Activated CD4-positive, CD25-positive, alpha-beta regulatory T cell treated with anti-CD3 and anti-CD28 coated beads, Interleukin-2, amount 50 U/mL, for 16 hours (primary cell): Measurements from ENCODE around the gene NNT.
A peak's percentile ranks its signal among the peaks of the same experiment; 100 is the strongest.
"Not testable (repeated sequence)": the region's sequence is repeated elsewhere in the genome, so short reads cannot be mapped to it uniquely, and the experiment has no call there.

Experiments used
- DNase-seq: peaks from one replicate; pipeline ENCODE4 v3.0.0-alpha.2; 2020; ENCODE audit warnings: low read depth, low spot score

The NNT gene

GRCh38 chr5:43602461-43603343 is at the start of gene NNT:
TSS of gene NNT (plus strand) at chr5:43603180. CDS start at chr5:43609196, 6,016 bp downstream.
- DNase-seq = peak; percentile 54

GRCh38 chr5:43553381-43553780 is 49.6 kb upstream of the NNT start:
- DNase-seq = no peak

GRCh38 chr5:43554497-43554896 is 48.5 kb upstream of the NNT start:
- DNase-seq = no peak

GRCh38 chr5:43555895-43556606 is 46.9 kb upstream of the NNT start:
- peak; percentile 7 for DNase-seq

GRCh38 chr5:43556607-43556856 is 46.4 kb upstream of the NNT start:
- not testable (repeated sequence) for DNase-seq

- peak; percentile 73 for DNase-seq
These were observed 46.0 kb upstream of the NNT start, which contains the start of gene PAIP1 for GRCh38 chr5:43556857-43557542. TSS of gene PAIP1 (minus strand) at chr5:43557077. CDS start at chr5:43556846, 231 bp downstream.

- no peak for DNase-seq
These were observed 42.9 kb upstream of the NNT start for GRCh38 chr5:43560128-43560527.

- no peak for DNase-seq
These were observed 41.6 kb upstream of the NNT start for GRCh38 chr5:43561356-43561755.

GRCh38 chr5:43563321-43563720 is 39.7 kb upstream of the NNT start:
- no peak for DNase-seq

GRCh38 chr5:43564289-43564850 is 38.6 kb upstream of the NNT start:
- no peak for DNase-seq

GRCh38 chr5:43565043-43565442 is 37.9 kb upstream of the NNT start:
- no peak for DNase-seq

- no peak for DNase-seq
These were observed 35.0 kb upstream of the NNT start for GRCh38 chr5:43567967-43568366.

- DNase-seq = no peak
These were observed 33.7 kb upstream of the NNT start for GRCh38 chr5:43569236-43569746.

GRCh38 chr5:43570450-43571158 is 32.4 kb upstream of the NNT start:
- DNase-seq = no peak

- DNase-seq = no peak
These were observed 31.7 kb upstream of the NNT start for GRCh38 chr5:43571237-43571636.

- no peak for DNase-seq
These were observed 30.6 kb upstream of the NNT start for GRCh38 chr5:43572357-43572756.

GRCh38 chr5:43573058-43573457 is 29.9 kb upstream of the NNT start:
- no peak for DNase-seq

GRCh38 chr5:43580402-43581210 is 22.4 kb upstream of the NNT start:
- not testable (repeated sequence) for DNase-seq

- no peak for DNase-seq
These were observed 21.6 kb upstream of the NNT start for GRCh38 chr5:43581398-43581797.
